ENCODE results near the gene TPRN.

Gene TPRN

DNA sequence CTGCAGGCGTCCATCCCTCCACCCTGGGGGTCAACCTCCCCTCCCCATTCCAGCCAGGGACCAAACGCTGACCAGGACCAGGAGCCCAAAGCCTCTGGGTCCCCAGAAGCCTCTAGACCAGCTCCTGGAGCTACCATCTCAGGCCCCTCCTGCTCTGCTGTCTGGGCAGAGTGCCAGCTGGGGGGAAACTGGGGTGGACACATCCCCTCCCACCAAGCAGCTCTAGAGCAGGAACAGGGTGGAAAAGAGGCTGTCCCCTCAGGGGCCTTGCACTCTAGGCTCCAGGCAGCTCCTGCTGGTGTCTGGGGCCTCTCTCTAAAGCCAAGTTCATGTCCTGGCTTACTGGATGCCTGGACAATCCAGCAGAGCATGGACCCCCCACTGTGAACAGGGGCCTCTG, 7.7 kb downstream of the TPRN start:
- Histone ChIP-seq H3K27me3 (ENCODE audit: insufficient read depth, low read length, poor library complexity, severe bottlenecking) (no peaks in the 10 kb centered on the region), H3K79me2 (ENCODE audit: insufficient read depth, low read length) (peaks cover 40% of the 10 kb centered on the region), H3K9ac (ENCODE audit: low read depth, low read length, poor library complexity, severe bottlenecking) (no peak overlapping the region), H3K9me2 (replicated peaks; ENCODE audit: low read depth, low read length) (no peaks in the 10 kb centered on the region), H3K4me3 (ENCODE audit: low read length, poor library complexity, severe bottlenecking) (no peak overlapping the region), H3K4me1 (ENCODE audit: insufficient read depth, low read length, poor library complexity, severe bottlenecking) (peaks cover 14% of the 10 kb centered on the region), H2AFZ (ENCODE audit: low read length) (no peak overlapping the region), H3K9me3 (ENCODE audit: insufficient read depth, low read depth, low read length) (no peaks in the 10 kb centered on the region), H3K4me2 (ENCODE audit: low read depth, low read length, poor library complexity, severe bottlenecking) (no peak overlapping the region), H4K20me1 (ENCODE audit: insufficient read depth, low read length, poor library complexity, severe bottlenecking) (peaks cover 20% of the 10 kb centered on the region), H3K36me3 (ENCODE audit: insufficient read depth, low read length) (peaks cover 7% of the 10 kb centered on the region; the same call in 1 of the 2 replicates), H3F3A (ENCODE audit: low read depth) (peaks cover 8% of the 10 kb centered on the region; the same call in 1 of the 2 replicates)
- TF ChIP-seq EZH2phosphoT487 (IDR thresholded peaks at IDR 0.05; ENCODE audit: borderline replicate concordance), result no peak
- TF ChIP-seq, protein P1, sequence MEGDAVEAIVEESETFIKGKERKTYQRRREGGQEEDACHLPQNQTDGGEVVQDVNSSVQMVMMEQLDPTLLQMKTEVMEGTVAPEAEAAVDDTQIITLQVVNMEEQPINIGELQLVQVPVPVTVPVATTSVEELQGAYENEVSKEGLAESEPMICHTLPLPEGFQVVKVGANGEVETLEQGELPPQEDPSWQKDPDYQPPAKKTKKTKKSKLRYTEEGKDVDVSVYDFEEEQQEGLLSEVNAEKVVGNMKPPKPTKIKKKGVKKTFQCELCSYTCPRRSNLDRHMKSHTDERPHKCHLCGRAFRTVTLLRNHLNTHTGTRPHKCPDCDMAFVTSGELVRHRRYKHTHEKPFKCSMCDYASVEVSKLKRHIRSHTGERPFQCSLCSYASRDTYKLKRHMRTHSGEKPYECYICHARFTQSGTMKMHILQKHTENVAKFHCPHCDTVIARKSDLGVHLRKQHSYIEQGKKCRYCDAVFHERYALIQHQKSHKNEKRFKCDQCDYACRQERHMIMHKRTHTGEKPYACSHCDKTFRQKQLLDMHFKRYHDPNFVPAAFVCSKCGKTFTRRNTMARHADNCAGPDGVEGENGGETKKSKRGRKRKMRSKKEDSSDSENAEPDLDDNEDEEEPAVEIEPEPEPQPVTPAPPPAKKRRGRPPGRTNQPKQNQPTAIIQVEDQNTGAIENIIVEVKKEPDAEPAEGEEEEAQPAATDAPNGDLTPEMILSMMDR (conservative IDR thresholded peaks at IDR 0.05; ENCODE audit: low read length), result no peak

DNA sequence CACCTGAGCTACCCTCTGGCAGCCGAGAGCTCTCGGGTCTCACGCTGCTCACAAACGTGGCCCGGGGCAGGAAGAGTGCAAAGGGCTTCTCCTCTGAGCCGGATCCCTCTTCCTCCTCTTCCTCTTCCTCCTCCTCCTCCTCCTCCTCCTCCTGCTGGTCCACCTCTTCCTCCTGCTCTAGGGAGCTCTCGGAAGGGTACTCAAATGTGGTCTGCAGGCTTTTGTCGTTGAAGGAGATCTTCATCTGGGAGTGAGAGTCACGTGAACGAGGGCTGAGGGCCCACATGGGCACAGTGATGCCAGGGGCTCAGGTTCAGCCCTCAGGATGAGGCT, 8.1 kb downstream of the TPRN start:
- H3K27me3 ChIP-seq (ENCODE audit: insufficient read depth, low read length, poor library complexity, severe bottlenecking), result no peaks in the 10 kb centered on the region
- no peak for TF ChIP-seq EZH2phosphoT487 (IDR thresholded peaks at IDR 0.05; ENCODE audit: borderline replicate concordance)
- TF ChIP-seq, protein P1 (conservative IDR thresholded peaks at IDR 0.05; ENCODE audit: low read length), result no peak
- H3F3A ChIP-seq (ENCODE audit: low read depth), result peaks cover 8% of the 10 kb centered on the region; the same call in 1 of the 2 replicates
- no peak overlapping the region for H3K4me2 ChIP-seq (ENCODE audit: low read depth, low read length, poor library complexity, severe bottlenecking)
- no peaks in the 10 kb centered on the region for H3K9me3 ChIP-seq (ENCODE audit: insufficient read depth, low read depth, low read length)
- peaks cover 13% of the 10 kb centered on the region for H3K4me1 ChIP-seq (ENCODE audit: insufficient read depth, low read length, poor library complexity, severe bottlenecking)
- peaks cover 40% of the 10 kb centered on the region for H3K79me2 ChIP-seq (ENCODE audit: insufficient read depth, low read length)
- H2AFZ ChIP-seq (ENCODE audit: low read length), result no peak overlapping the region
- H3K36me3 ChIP-seq (ENCODE audit: insufficient read depth, low read length), result peaks cover 7% of the 10 kb centered on the region; the same call in 1 of the 2 replicates
- H4K20me1 ChIP-seq (ENCODE audit: insufficient read depth, low read length, poor library complexity, severe bottlenecking), result peaks cover 24% of the 10 kb centered on the region
- H3K9me2 ChIP-seq (replicated peaks; ENCODE audit: low read depth, low read length), result no peaks in the 10 kb centered on the region
- H3K9ac ChIP-seq (ENCODE audit: low read depth, low read length, poor library complexity, severe bottlenecking), result no peak overlapping the region
- no peak overlapping the region for H3K4me3 ChIP-seq (ENCODE audit: low read length, poor library complexity, severe bottlenecking)

DNA sequence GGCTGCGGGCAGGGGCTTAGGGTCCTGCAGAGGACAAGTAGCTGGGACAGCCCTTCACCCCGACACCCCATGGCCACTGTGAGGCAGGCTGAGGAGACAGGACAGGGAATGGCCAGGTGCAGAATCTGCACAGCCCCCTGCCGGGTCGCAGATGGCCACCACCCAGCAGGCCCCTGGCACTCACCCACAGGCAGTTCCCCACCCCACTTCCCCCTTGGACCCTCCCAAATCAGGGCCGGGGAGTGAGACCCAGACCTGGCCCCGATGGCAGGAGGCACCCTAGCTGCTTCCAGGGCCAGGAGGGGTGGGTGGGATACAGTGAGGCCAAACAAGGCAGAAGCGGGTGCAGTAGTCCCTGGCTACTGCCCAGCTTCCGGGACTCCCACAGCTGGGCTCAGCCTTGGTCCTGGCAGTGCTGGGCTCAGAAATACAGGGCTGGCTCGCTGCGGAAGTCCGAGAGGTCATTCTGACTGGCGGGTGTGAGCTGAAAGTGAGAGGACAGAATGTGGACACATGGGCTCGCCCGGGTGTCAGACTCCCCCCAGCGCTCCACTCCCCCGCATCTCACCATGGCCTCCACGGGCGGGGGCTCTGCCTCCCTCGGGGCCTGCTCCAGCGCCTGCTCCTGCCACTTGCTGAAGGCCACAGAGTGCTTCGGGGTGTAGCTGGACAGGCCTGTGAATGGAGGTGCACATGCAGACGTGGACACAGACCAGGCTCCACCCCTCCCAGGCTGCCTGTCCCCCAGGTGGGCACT, 8.7 kb downstream of the TPRN start:
- Histone ChIP-seq H3K4me3 (ENCODE audit: low read length, poor library complexity, severe bottlenecking) (no peak overlapping the region), H3F3A (ENCODE audit: low read depth) (peaks cover 8% of the 10 kb centered on the region; the same call in 1 of the 2 replicates), H3K79me2 (ENCODE audit: insufficient read depth, low read length) (peaks cover 43% of the 10 kb centered on the region), H3K4me1 (ENCODE audit: insufficient read depth, low read length, poor library complexity, severe bottlenecking) (peaks cover 18% of the 10 kb centered on the region), H4K20me1 (ENCODE audit: insufficient read depth, low read length, poor library complexity, severe bottlenecking) (peaks cover 26% of the 10 kb centered on the region), H3K9me2 (replicated peaks; ENCODE audit: low read depth, low read length) (no peaks in the 10 kb centered on the region), H3K27me3 (ENCODE audit: insufficient read depth, low read length, poor library complexity, severe bottlenecking) (no peaks in the 10 kb centered on the region), H2AFZ (ENCODE audit: low read length) (no peak overlapping the region), H3K4me2 (ENCODE audit: low read depth, low read length, poor library complexity, severe bottlenecking) (no peak overlapping the region), H3K36me3 (ENCODE audit: insufficient read depth, low read length) (peaks cover 7% of the 10 kb centered on the region; the same call in 1 of the 2 replicates), H3K9me3 (ENCODE audit: insufficient read depth, low read depth, low read length) (no peaks in the 10 kb centered on the region), H3K9ac (ENCODE audit: low read depth, low read length, poor library complexity, severe bottlenecking) (no peak overlapping the region)
- TF ChIP-seq EZH2phosphoT487 (IDR thresholded peaks at IDR 0.05; ENCODE audit: borderline replicate concordance), result no peak
- TF ChIP-seq, protein P1 (conservative IDR thresholded peaks at IDR 0.05; ENCODE audit: low read length), result no peak

Data from Loucy (cell line).